Kidney (tissue), 14 donors: ENCODE results near the gene NTHL1. TPM values are rescaled to one million over a fixed set of nuclear protein-coding genes. Genes with fewer than 3 reads are reported as not detected.
A peak's percentile ranks its signal among the peaks of the same experiment; 100 is the strongest.

ENCODE experiments used
- DNase-seq, 5 donors: peaks; one replicate each; pipeline ENCODE4 v3.0.0-alpha.2; 2013 to 2020
- FAIRE-seq: peaks from 2 replicates; lab custom pipeline; 2012; peaks lifted over from hg19 to GRCh38; lab: Jason Lieb, UNC
- H3K27ac ChIP-seq, 2 donors: one replicate each; pipeline ENCODE4 v1.7.0; 2013; ENCODE audit warnings: low read depth in 2 of 2, low read length in 2 of 2, inconsistent platforms in 1 of 2
- H3K27me3 ChIP-seq: one replicate; pipeline ENCODE4 v1.7.1; 2013; ENCODE audit warnings: low read length, inconsistent platforms; ENCODE audit not compliant: control insufficient read depth, insufficient read depth
- H3K36me3 ChIP-seq, 3 donors: one replicate each; pipeline versions ENCODE4 v1.7.0 to v1.7.1; 2013; ENCODE audit warnings: low read length in 3 of 3, control low read depth in 1 of 3, inconsistent platforms in 1 of 3; ENCODE audit not compliant: insufficient read depth in 3 of 3, control insufficient read depth in 2 of 3
- H3K4me1 ChIP-seq, 3 donors: one replicate each; pipeline versions ENCODE4 v1.7.0 to v1.7.1; 2013; ENCODE audit warnings: low read length in 3 of 3, inconsistent platforms in 1 of 3, low read depth in 1 of 3; ENCODE audit not compliant: control insufficient read depth in 2 of 3, insufficient read depth in 2 of 3
- H3K4me3 ChIP-seq, 3 donors: one replicate each; pipeline versions ENCODE4 v1.7.0 to v1.8.1; 2013; ENCODE audit warnings: low read length in 3 of 3, control low read depth in 1 of 3, inconsistent platforms in 1 of 3
- H3K9ac ChIP-seq, 3 donors: one replicate each; pipeline versions ENCODE4 v1.7.0 to v1.7.1; 2013; ENCODE audit warnings: low read length in 3 of 3, control low read depth in 1 of 3, inconsistent platforms in 1 of 3
- H3K9me3 ChIP-seq, 3 donors: one replicate each; pipeline versions ENCODE4 v1.7.0 to v1.7.1; 2013; ENCODE audit warnings: low read length in 3 of 3, control low read depth in 1 of 3, inconsistent platforms in 1 of 3; ENCODE audit not compliant: control insufficient read depth in 2 of 3, insufficient read depth in 1 of 3
- CTCF ChIP-seq: IDR thresholded peaks from 3 replicates; pipeline ENCODE4 v1.5.1; 2012; ENCODE audit warnings: mild to moderate bottlenecking, moderate library complexity, borderline replicate concordance; ENCODE audit not compliant: insufficient read depth; ENCODE audit errors: extremely low read depth
- intact Hi-C: fragments of 100-400 bp; cut with DNase I; formaldehyde crosslinking; loops from one replicate; pipeline ENCODE4 v1.11.1; 2022
- polyA plus RNA-seq: library from polyadenylated mRNA; stranded (reverse); fragments of 350-450 nt; fragmentation: Illumina TruSeq; extraction: RNeasy Lipid Tissue Mini Kit (QIAGEN cat#74804); gene quantifications from one replicate; pipeline ENCODE4 v1.2.3, GENCODE V29; 2014; ENCODE audit warnings: low read depth, low replicate concordance; ENCODE audit not compliant: insufficient read depth
- total RNA-seq: library from RNA; stranded (reverse); fragmentation: NEBNext Ultra II Directional; extraction: Animal tissue kit (Norgen Biotek cat#: 25700); gene quantifications from one replicate; pipeline ENCODE4 v1.2.1, GENCODE V29; 2021
- donor health status: control.
- donor health status: control.
- donor health status: control.
- donor health status: control.
- donor health status: control.
- donor health status: DM: yes; HTN: yes; CAD: no.
- donor health status: Normal renal cell carcinoma (clear cell type).

Gene NTHL1
- total and polyA plus RNA-seq, 2 donors from 2014 or later = 15.3 to 36.0 TPM

GRCh38 chr16:2030036-2030435, 17.6 kb downstream of the NTHL1 start:
- DNase-seq (no peak), FAIRE-seq (no peak)
- Histone ChIP-seq H3K27ac (no peak overlapping the region), H3K4me1 (peaks cover 0 to 30% (median 0%) of the 10 kb centered on the region in 3 donors), H3K9ac (no peak overlapping the region), H3K9me3 (no peaks in the 10 kb centered on the region), H3K36me3 (no peaks in the 10 kb centered on the region), H3K27me3 (no peaks in the 10 kb centered on the region), H3K4me3 (peak overlapping the region in 1 of 3 donors; percentile 82)
- intact Hi-C loops = no loop called here
- TF ChIP-seq CTCF = no peak

GRCh38 chr16:2029350-2029749, 18.3 kb downstream of the NTHL1 start:
- H3K27me3 ChIP-seq = no peaks in the 10 kb centered on the region
- H3K36me3 ChIP-seq = no peaks in the 10 kb centered on the region
- H3K9me3 ChIP-seq = no peaks in the 10 kb centered on the region
- no peak overlapping the region for H3K27ac ChIP-seq
- no peak for TF ChIP-seq CTCF
- peaks cover 0 to 27% (median 0%) of the 10 kb centered on the region in 3 donors for H3K4me1 ChIP-seq
- intact Hi-C loops = loop anchor here (10.0 kb wide), 1 partner anchor 115 kb away; the partner anchor contains the start of gene RAB26
- no peak for FAIRE-seq
- peak in 1 of 5 donors; percentile 82 for DNase-seq
- peak overlapping the region in 1 of 3 donors; percentile 82 for H3K4me3 ChIP-seq
- no peak overlapping the region for H3K9ac ChIP-seq

GRCh38 chr16:2028620-2029220, 18.9 kb downstream of the NTHL1 start:
- intact Hi-C loops = loop anchor here (10.0 kb wide), 1 partner anchor 116 kb away; the partner anchor contains the start of gene RAB26
- H3K9me3 ChIP-seq = no peaks in the 10 kb centered on the region
- no peaks in the 10 kb centered on the region for H3K36me3 ChIP-seq
- H3K9ac ChIP-seq = no peak overlapping the region
- peaks cover 0 to 34% (median 0%) of the 10 kb centered on the region in 3 donors for H3K4me1 ChIP-seq
- TF ChIP-seq CTCF = no peak
- DNase-seq (peak in 1 of 5 donors; percentile 2), FAIRE-seq (no peak)
- no peak overlapping the region for H3K27ac ChIP-seq
- no peaks in the 10 kb centered on the region for H3K27me3 ChIP-seq
- peak overlapping the region in 1 of 3 donors; percentile 82 for H3K4me3 ChIP-seq
